Sigmoid colon (tissue), 4 donors: ENCODE results near the gene UBXN11.
"Not testable (repeated sequence)": the region's sequence is repeated elsewhere in the genome, so short reads cannot be mapped to it uniquely, and the experiment has no call there.

Experiments
- CTCF ChIP-seq, 4 experiments: fragments of 450-650 bp in 3 of 4; fragments of 200-600 bp in 1 of 4; IDR thresholded peaks; one replicate each; pipeline ENCODE4 v1.5.1; 2016 to 2019; ENCODE audit warnings: antibody characterized with exemption in 4 of 4, mild to moderate bottlenecking in 3 of 4, moderate library complexity in 2 of 4
- EP300 ChIP-seq, 4 donors: sonication (generic); formaldehyde crosslinking; IDR thresholded peaks; one replicate each; pipeline ENCODE4 v1.6.1; 2017; ENCODE audit warnings: antibody characterized with exemption in 4 of 4
- POLR2A ChIP-seq, 2 donors: fragments of 450-650 bp; IDR thresholded peaks; one replicate each; pipeline ENCODE4 v1.6.1; 2016; ENCODE audit warnings: antibody characterized with exemption in 2 of 2, mild to moderate bottlenecking in 2 of 2, moderate library complexity in 2 of 2
- POLR2AphosphoS5 ChIP-seq, 4 donors: sonication (generic); formaldehyde crosslinking; IDR thresholded peaks; one replicate each; pipeline ENCODE4 v1.6.1; 2017; ENCODE audit warnings: antibody characterized with exemption in 4 of 4

GRCh38 chr1:26292735-26293134 lies 13.7 kb downstream of the UBXN11 start:
- not testable (repeated sequence) for TF ChIP-seq CTCF, EP300, POLR2AphosphoS5, POLR2A (IDR thresholded peaks at IDR 0.05)
